Activated T-cell treated with anti-CD3 and anti-CD28 coated beads, Interleukin-2, amount 50 U/mL, for 24 hours (primary cell): ENCODE results near the gene BEAN1.
"Not testable (repeated sequence)": the region's sequence is repeated elsewhere in the genome, so short reads cannot be mapped to it uniquely, and the experiment has no call there.

ENCODE experiments used
- DNase-seq: peaks from one replicate; pipeline ENCODE4 v3.0.0-alpha.2; 2020
- H3K27ac Mint-ChIP-seq: 2 replicates; pipeline ENCODE4 v1.8.0; 2020; ENCODE audit warnings: mild to moderate bottlenecking, mixed read lengths
- H3K27me3 Mint-ChIP-seq: 2 replicates; pipeline ENCODE4 v1.8.0; 2020; ENCODE audit warnings: mixed read lengths
- H3K36me3 Mint-ChIP-seq: 2 replicates; pipeline ENCODE4 v1.8.0; 2020; ENCODE audit warnings: low read depth, mixed read lengths
- H3K4me1 Mint-ChIP-seq: 2 replicates; pipeline ENCODE4 v1.8.0; 2020; ENCODE audit warnings: low read depth, mixed read lengths
- H3K4me3 Mint-ChIP-seq: 2 replicates; pipeline ENCODE4 v1.8.0; 2020; ENCODE audit warnings: mild to moderate bottlenecking, moderate library complexity, mixed read lengths
- H3K9me3 Mint-ChIP-seq: 2 replicates; pipeline ENCODE4 v1.8.0; 2020; ENCODE audit warnings: mixed read lengths

The BEAN1 gene

GRCh38 chr16:66497921-66498320 is 70.8 kb downstream of the BEAN1 start:
- H3K4me1 Mint-ChIP-seq, H3K36me3 Mint-ChIP-seq, H3K27me3 Mint-ChIP-seq, H3K27ac Mint-ChIP-seq, H3K4me3 Mint-ChIP-seq, H3K9me3 Mint-ChIP-seq, DNase-seq: not testable (repeated sequence)

GRCh38 chr16:66501563-66501962 is 74.5 kb downstream of the BEAN1 start:
- H3K4me1 Mint-ChIP-seq, H3K9me3 Mint-ChIP-seq, H3K4me3 Mint-ChIP-seq, H3K27ac Mint-ChIP-seq, H3K36me3 Mint-ChIP-seq, DNase-seq, H3K27me3 Mint-ChIP-seq: not testable (repeated sequence)

- H3K9me3 Mint-ChIP-seq, result no peaks in the 10 kb centered on the region
- H3K36me3 Mint-ChIP-seq, result no peaks in the 10 kb centered on the region
- no peaks in the 10 kb centered on the region for H3K27me3 Mint-ChIP-seq
- H3K4me3 Mint-ChIP-seq, result no peak overlapping the region
- H3K27ac Mint-ChIP-seq, result no peak overlapping the region
- no peaks in the 10 kb centered on the region for H3K4me1 Mint-ChIP-seq
- DNase-seq, result no peak
Observed at GRCh38 chr16:66502020-66502913, 75.2 kb downstream of the BEAN1 start.

GRCh38 chr16:66503030-66503429 is 75.9 kb downstream of the BEAN1 start:
- Mint-ChIP-seq H3K27me3 (no peaks in the 10 kb centered on the region), H3K27ac (no peak overlapping the region), H3K36me3 (no peaks in the 10 kb centered on the region), H3K4me1 (no peaks in the 10 kb centered on the region), H3K9me3 (no peaks in the 10 kb centered on the region), H3K4me3 (no peak overlapping the region)
- DNase-seq, result no peak

GRCh38 chr16:66503612-66504011 is 76.5 kb downstream of the BEAN1 start:
- Mint-ChIP-seq H3K27ac (no peak overlapping the region), H3K4me3 (no peak overlapping the region), H3K36me3 (no peaks in the 10 kb centered on the region), H3K4me1 (peaks cover 2% of the 10 kb centered on the region), H3K27me3 (no peaks in the 10 kb centered on the region), H3K9me3 (no peaks in the 10 kb centered on the region)
- DNase-seq, result no peak

GRCh38 chr16:66507731-66508239 is 80.7 kb downstream of the BEAN1 start:
- no peak overlapping the region for H3K4me3 Mint-ChIP-seq
- no peak for DNase-seq
- H3K4me1 Mint-ChIP-seq, result peaks cover 8% of the 10 kb centered on the region
- no peak overlapping the region for H3K27ac Mint-ChIP-seq
- H3K27me3 Mint-ChIP-seq, result no peaks in the 10 kb centered on the region
- no peaks in the 10 kb centered on the region for H3K9me3 Mint-ChIP-seq
- H3K36me3 Mint-ChIP-seq, result no peaks in the 10 kb centered on the region

GRCh38 chr16:66508248-66508913 is 81.3 kb downstream of the BEAN1 start:
- Mint-ChIP-seq H3K36me3 (no peaks in the 10 kb centered on the region), H3K9me3 (no peaks in the 10 kb centered on the region), H3K4me1 (peaks cover 10% of the 10 kb centered on the region), H3K27me3 (no peaks in the 10 kb centered on the region), H3K4me3 (no peak overlapping the region), H3K27ac (no peak overlapping the region)
- no peak for DNase-seq

- H3K27ac Mint-ChIP-seq, result no peak overlapping the region
- no peaks in the 10 kb centered on the region for H3K9me3 Mint-ChIP-seq
- H3K36me3 Mint-ChIP-seq, result no peaks in the 10 kb centered on the region
- peaks cover 10% of the 10 kb centered on the region for H3K4me1 Mint-ChIP-seq
- no peaks in the 10 kb centered on the region for H3K27me3 Mint-ChIP-seq
- H3K4me3 Mint-ChIP-seq, result no peak overlapping the region
- no peak for DNase-seq
Observed at GRCh38 chr16:66508914-66509496, 81.9 kb downstream of the BEAN1 start.

GRCh38 chr16:66509576-66509975 is 82.5 kb downstream of the BEAN1 start:
- H3K36me3 Mint-ChIP-seq, result no peaks in the 10 kb centered on the region
- no peak overlapping the region for H3K27ac Mint-ChIP-seq
- no peaks in the 10 kb centered on the region for H3K27me3 Mint-ChIP-seq
- no peak for DNase-seq
- no peaks in the 10 kb centered on the region for H3K9me3 Mint-ChIP-seq
- no peak overlapping the region for H3K4me3 Mint-ChIP-seq
- H3K4me1 Mint-ChIP-seq, result peaks cover 12% of the 10 kb centered on the region

GRCh38 chr16:66510298-66510697 is 83.2 kb downstream of the BEAN1 start:
- Mint-ChIP-seq H3K27me3 (no peaks in the 10 kb centered on the region), H3K4me1 (peaks cover 18% of the 10 kb centered on the region), H3K27ac (no peak overlapping the region), H3K9me3 (no peaks in the 10 kb centered on the region), H3K4me3 (no peak overlapping the region), H3K36me3 (no peaks in the 10 kb centered on the region)
- no peak for DNase-seq

GRCh38 chr16:66510711-66511601 is 83.9 kb downstream of the BEAN1 start:
- H3K4me3 Mint-ChIP-seq, result no peak overlapping the region
- no peak for DNase-seq
- H3K27me3 Mint-ChIP-seq, result no peaks in the 10 kb centered on the region
- H3K4me1 Mint-ChIP-seq, result peaks cover 25% of the 10 kb centered on the region
- no peak overlapping the region for H3K27ac Mint-ChIP-seq
- no peaks in the 10 kb centered on the region for H3K9me3 Mint-ChIP-seq
- H3K36me3 Mint-ChIP-seq, result no peaks in the 10 kb centered on the region

GRCh38 chr16:66511602-66512271 is 84.6 kb downstream of the BEAN1 start:
- H3K27ac Mint-ChIP-seq, result no peak overlapping the region

GRCh38 chr16:66512272-66513110 is 85.4 kb downstream of the BEAN1 start:
- Mint-ChIP-seq H3K36me3 (no peaks in the 10 kb centered on the region), H3K9me3 (no peaks in the 10 kb centered on the region), H3K27ac (no peak overlapping the region), H3K4me1 (peaks cover 40% of the 10 kb centered on the region), H3K4me3 (no peak overlapping the region), H3K27me3 (no peaks in the 10 kb centered on the region)
- no peak for DNase-seq

More at GRCh38 chr16:66511602-66512271, 84.6 kb downstream of the BEAN1 start:
- H3K36me3 Mint-ChIP-seq, result no peaks in the 10 kb centered on the region
- no peaks in the 10 kb centered on the region for H3K9me3 Mint-ChIP-seq
- no peak for DNase-seq
- H3K27me3 Mint-ChIP-seq, result no peaks in the 10 kb centered on the region
- H3K4me1 Mint-ChIP-seq, result peaks cover 33% of the 10 kb centered on the region
- H3K4me3 Mint-ChIP-seq, result no peak overlapping the region
